ENCODE measurements around the gene POLK. TPM values are rescaled to one million over a fixed set of nuclear protein-coding genes. Genes with fewer than 3 reads are reported as not detected.

Gene POLK
- total and polyA plus RNA-seq, 2 of the 8 experiments (the other 6 are each of a cell fraction or from before 2014, with no cell fraction given) = 2.0 to 9.0 TPM

GRCh38 chr5:75529185-75529584 is 17.5 kb downstream of the POLK start:
- Histone ChIP-seq H2BK120ac (replicated peaks; ENCODE audit: low read depth, low read length) (no peak overlapping the region), H3K36me3 (ENCODE audit: control insufficient read depth in 2 of 4, insufficient read depth in 4 of 4, low read length in 3 of 4) (no peaks in the 10 kb centered on the region), H3K9me3 (ENCODE audit: insufficient read depth in 2 of 2, low read depth in 1 of 2, low read length in 1 of 2) (no peaks in the 10 kb centered on the region), H4K5ac (ENCODE audit: insufficient read length, low read depth, low read length) (no peak overlapping the region), H3K4ac (replicated peaks; ENCODE audit: insufficient read length, low read depth, low read length) (no peak overlapping the region), H2BK12ac (ENCODE audit: low read depth, low read length) (no peak overlapping the region), H3K9ac (replicated peaks in 1 of 4; ENCODE audit: extremely low read depth in 1 of 4, low read depth in 3 of 4, low read length in 3 of 4) (no peak overlapping the region), H2AK5ac (ENCODE audit: low read depth, low read length) (no peak overlapping the region), H3K23me2 (ENCODE audit: low read depth, low read length) (no peaks in the 10 kb centered on the region), H3K79me2 (ENCODE audit: control insufficient read depth in 1 of 2, insufficient read depth in 2 of 2, low read length in 2 of 2) (no peaks in the 10 kb centered on the region), H3K27me3 (replicated peaks in 1 of 4; ENCODE audit: control insufficient read depth in 3 of 4, extremely low read depth in 1 of 4, insufficient read depth in 3 of 4, low read length in 3 of 4) (no peaks in the 10 kb centered on the region), H3K18ac (ENCODE audit: extremely low read depth, low read length) (no peak overlapping the region), H2AFZ (ENCODE audit: low read length) (no peak overlapping the region), H2BK20ac (ENCODE audit: low read length) (no peak overlapping the region), H3K56ac (replicated peaks; ENCODE audit: insufficient read length, low read depth, low read length) (no peak overlapping the region), H2BK15ac (ENCODE audit: low read length) (no peak overlapping the region), H3K79me1 (ENCODE audit: low read depth, low read length) (no peaks in the 10 kb centered on the region), H4K20me1 (replicated peaks in 1 of 2; ENCODE audit: control insufficient read depth in 1 of 2, insufficient read depth in 2 of 2, low read length in 2 of 2) (no peaks in the 10 kb centered on the region), H2BK5ac (ENCODE audit: low read depth, low read length) (no peak overlapping the region; the same call in 1 of the 2 replicates), H3K14ac (ENCODE audit: insufficient read length) (no peak overlapping the region), H4K8ac (ENCODE audit: extremely low read depth, insufficient read depth, low read length) (no peak overlapping the region), H4K91ac (replicated peaks; ENCODE audit: insufficient read length, low read length) (no peak overlapping the region), H3K4me2 (ENCODE audit: insufficient read depth in 1 of 2, low read depth in 2 of 2, low read length in 2 of 2) (no peak overlapping the region), H3K23ac (ENCODE audit: insufficient read length) (no peak overlapping the region), H3K4me1 (replicated peaks in 1 of 4; ENCODE audit: control insufficient read depth in 3 of 4, insufficient read depth in 4 of 4, low read length in 3 of 4) (no peaks in the 10 kb centered on the region), H3K27ac (ENCODE audit: low read depth, low read length) (no peak overlapping the region), H3K4me3 (ENCODE audit: extremely low read depth in 1 of 4, insufficient read depth in 2 of 4, low read depth in 3 of 4, low read length in 4 of 4) (no peak overlapping the region)
- ChIA-PET POLR2A (ENCODE audit: partially characterized antibody) (interaction anchor here (1.1 kb wide), 1 partner anchor 19 kb away, joined by 8 read pairs; no protein-coding TSS in a partner anchor), CTCF (ENCODE audit: partially characterized antibody) (no interaction called here)
- DNase-seq (ENCODE audit: low read depth in 1 of 2, low spot score in 2 of 2) = no peak
- no peak for FAIRE-seq
- TF ChIP-seq RAD21 (IDR thresholded peaks at IDR 0.05 in 1 of 2, conservative IDR thresholded peaks at IDR 0.05 in 1 of 2; ENCODE audit: low read depth in 2 of 2, low read length in 2 of 2) = no peak
- TF ChIP-seq CTBP2 (IDR thresholded peaks at IDR 0.05; ENCODE audit: borderline replicate concordance, insufficient read depth, insufficient read length, low read length) = no peak
- no peak for TF ChIP-seq ASH2L (IDR thresholded peaks at IDR 0.05; ENCODE audit: low read length)
- TF ChIP-seq CTCF (IDR thresholded peaks at IDR 0.05; ENCODE audit: control extremely low read depth in 1 of 3, insufficient read depth in 1 of 3, low read depth in 1 of 3, low read length in 3 of 3) = no peak
- no peak for TF ChIP-seq GTF2F1 (IDR thresholded peaks at IDR 0.05; ENCODE audit: borderline replicate concordance, low read depth, low read length)
- no peak for TF ChIP-seq PHF8 (conservative IDR thresholded peaks at IDR 0.05; ENCODE audit: low read depth, low read length)
